WTC11 (cell line): Measurements from ENCODE around the gene CDH6. TPM values are rescaled to one million over a fixed set of nuclear protein-coding genes. Genes with fewer than 3 reads are reported as not detected.
"Not testable (repeated sequence)": the region's sequence is repeated elsewhere in the genome, so short reads cannot be mapped to it uniquely, and the experiment has no call there.

Experiments used
- ATAC-seq: fragments of 200-7000 bp; cut with Tn5 transposase; 2 replicates; pipeline ENCODE4 v1.10.0; 2021; ENCODE audit warnings: mild to moderate bottlenecking, moderate library complexity
- CTCF ChIA-PET: fragments of 300-600 bp; sonication (Branson Sonifier 250); formaldehyde crosslinking; loops from one replicate; lab custom pipeline; 2021; ENCODE audit warnings: antibody characterized with exemption; lab: Charles Lee
- POLR2A ChIA-PET: fragments of 350-600 bp; sonication (Branson Sonifier 250); formaldehyde crosslinking; loops from one replicate; lab custom pipeline; 2021; ENCODE audit warnings: antibody characterized with exemption; lab: Charles Lee
- DNase-seq: peaks from one replicate; pipeline ENCODE4 v3.0.0; 2021; ENCODE audit warnings: low spot score
- H3K27ac Mint-ChIP-seq: 2 replicates; pipeline ENCODE4 v1.8.0; 2021; ENCODE audit warnings: mixed read lengths
- H3K27me3 Mint-ChIP-seq: 2 replicates; pipeline ENCODE4 v1.8.0; 2021; ENCODE audit warnings: low read depth, mild to moderate bottlenecking, moderate library complexity, mixed read lengths
- H3K36me3 Mint-ChIP-seq: 2 replicates; pipeline ENCODE4 v1.8.0; 2021; ENCODE audit warnings: mixed read lengths
- H3K4me1 Mint-ChIP-seq: 2 replicates; pipeline ENCODE4 v1.8.0; 2022; ENCODE audit warnings: mixed read lengths
- H3K4me3 Mint-ChIP-seq: 2 replicates; pipeline ENCODE4 v1.8.0; 2021; ENCODE audit warnings: mild to moderate bottlenecking, moderate library complexity, mixed read lengths
- H3K9me3 Mint-ChIP-seq: 2 replicates; pipeline ENCODE4 v1.8.0; 2021; ENCODE audit warnings: mixed read lengths
- AFF4 ChIP-seq: sonication (generic); formaldehyde crosslinking; IDR thresholded peaks from 2 replicates; pipeline ENCODE4 v1.8.1; 2023; ENCODE audit warnings: mild to moderate bottlenecking, missing genetic modification reagents, borderline replicate concordance
- EMX1 ChIP-seq: fragments of 250-450 bp; sonication (Bioruptor Pico); IDR thresholded peaks from 2 replicates; pipeline ENCODE4 v1.8.0; 2021; ENCODE audit warnings: mild to moderate bottlenecking
- ERG ChIP-seq: fragments of 250-450 bp; sonication (Bioruptor Pico); IDR thresholded peaks from 2 replicates; pipeline ENCODE4 v1.8.0; 2021; ENCODE audit warnings: mild to moderate bottlenecking
- MXD4 ChIP-seq: fragments of 250-450 bp; sonication (Bioruptor Pico); IDR thresholded peaks from 2 replicates; pipeline ENCODE4 v1.8.0; 2021; ENCODE audit warnings: mild to moderate bottlenecking, moderate library complexity, borderline replicate concordance
- NR3C1 ChIP-seq: sonication (generic); formaldehyde crosslinking; conservative IDR thresholded peaks from 2 replicates; pipeline ENCODE4 v1.8.1; 2023; ENCODE audit warnings: low read depth, mild to moderate bottlenecking, missing genetic modification reagents
- ZNF263 ChIP-seq: sonication (generic); formaldehyde crosslinking; IDR thresholded peaks from 2 replicates; pipeline ENCODE4 v1.8.1; 2022; ENCODE audit warnings: low read depth, mild to moderate bottlenecking, moderate library complexity, missing genetic modification reagents
- ZNF423 ChIP-seq: fragments of 250-450 bp; sonication (Bioruptor Pico); IDR thresholded peaks from 2 replicates; pipeline ENCODE4 v2.1.2; 2022; ENCODE audit warnings: mild to moderate bottlenecking, moderate library complexity
- ZSCAN18 ChIP-seq: fragments of 250-450 bp; sonication (Bioruptor Pico); IDR thresholded peaks from 2 replicates; pipeline ENCODE4 v2.1.2; 2022; ENCODE audit warnings: mild to moderate bottlenecking, moderate library complexity
- total RNA-seq: library from RNA; stranded (reverse); gene quantifications from 3 replicates; pipeline ENCODE4 v1.2.3, GENCODE V29; 2021
- TF ChIP-seq, protein P1 (sequence below): fragments of 250-450 bp; sonication (Bioruptor Pico); IDR thresholded peaks from 2 replicates; pipeline ENCODE4 v1.9.0; 2021; ENCODE audit warnings: mild to moderate bottlenecking, borderline replicate concordance
- TF ChIP-seq, protein P2 (sequence below): sonication (generic); formaldehyde crosslinking; IDR thresholded peaks from 2 replicates; pipeline ENCODE4 v1.8.1; 2023; ENCODE audit warnings: mild to moderate bottlenecking, missing genetic modification reagents, moderate library complexity
- TF ChIP-seq, protein P3 (sequence below): sonication (generic); formaldehyde crosslinking; IDR thresholded peaks from 2 replicates; pipeline ENCODE4 v1.8.0; 2022; ENCODE audit warnings: mild to moderate bottlenecking, missing genetic modification reagents

Gene CDH6
- total RNA-seq, 1 experiment from 2014 or later, result 2.6 TPM

DNA sequence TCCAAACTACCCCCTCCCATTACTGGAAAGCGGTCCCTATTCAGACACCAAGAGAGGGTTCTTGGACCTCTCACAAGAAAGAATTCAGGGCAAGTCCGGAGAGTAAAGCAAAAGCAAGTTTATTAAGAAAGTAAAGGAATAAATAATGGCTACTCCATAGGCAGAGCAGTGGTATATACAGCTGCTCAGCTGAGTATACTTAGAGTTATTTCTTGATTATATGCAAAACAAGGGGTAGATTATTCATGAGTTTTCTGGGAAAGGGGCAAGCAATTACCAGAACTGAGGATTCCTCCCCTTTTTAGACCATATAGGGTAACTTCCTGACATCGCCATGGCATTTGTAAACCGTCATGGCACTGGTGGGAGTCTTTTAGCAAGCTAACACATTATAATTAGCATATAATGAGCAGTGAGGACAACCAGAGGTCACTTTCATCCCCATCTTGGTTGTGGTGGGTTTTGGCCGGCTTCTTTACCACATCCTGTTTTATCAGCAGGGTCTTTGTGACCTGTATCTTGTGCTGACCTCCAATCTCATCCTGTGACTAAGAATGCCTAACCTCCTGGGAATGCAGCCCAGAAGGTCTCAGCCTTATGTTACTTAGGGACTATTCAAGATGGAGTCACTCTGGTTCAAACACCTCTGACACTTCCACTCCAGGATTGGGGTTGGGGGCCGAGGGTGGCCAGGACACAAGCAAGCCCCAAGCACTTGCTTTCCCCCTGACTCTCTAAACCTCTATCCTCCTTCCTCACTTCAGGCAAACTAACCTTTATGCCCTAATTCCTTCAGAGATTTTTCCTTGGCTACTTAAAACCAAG is 168.4 kb downstream of the CDH6 start:
- POLR2A ChIA-PET, H3K36me3 Mint-ChIP-seq, H3K4me3 Mint-ChIP-seq, DNase-seq, H3K27me3 Mint-ChIP-seq: not testable (repeated sequence)
- ATAC-seq, result peak; percentile 38
- Mint-ChIP-seq H3K4me1 (peaks cover 18% of the 10 kb centered on the region), H3K9me3 (peaks cover 18% of the 10 kb centered on the region), H3K27ac (peak overlapping the region; percentile 51; the same call in 1 of the 2 replicates)
- peak; percentile 97 for TF ChIP-seq ZSCAN18 (CRISPR knock-in tag)
- TF ChIP-seq ERG, result peak; percentile 47; the same call in 1 of the 2 replicates
- peak; percentile 33; the same call in 1 of the 2 replicates for TF ChIP-seq ZNF423 (CRISPR knock-in tag)
- TF ChIP-seq, protein P1, sequence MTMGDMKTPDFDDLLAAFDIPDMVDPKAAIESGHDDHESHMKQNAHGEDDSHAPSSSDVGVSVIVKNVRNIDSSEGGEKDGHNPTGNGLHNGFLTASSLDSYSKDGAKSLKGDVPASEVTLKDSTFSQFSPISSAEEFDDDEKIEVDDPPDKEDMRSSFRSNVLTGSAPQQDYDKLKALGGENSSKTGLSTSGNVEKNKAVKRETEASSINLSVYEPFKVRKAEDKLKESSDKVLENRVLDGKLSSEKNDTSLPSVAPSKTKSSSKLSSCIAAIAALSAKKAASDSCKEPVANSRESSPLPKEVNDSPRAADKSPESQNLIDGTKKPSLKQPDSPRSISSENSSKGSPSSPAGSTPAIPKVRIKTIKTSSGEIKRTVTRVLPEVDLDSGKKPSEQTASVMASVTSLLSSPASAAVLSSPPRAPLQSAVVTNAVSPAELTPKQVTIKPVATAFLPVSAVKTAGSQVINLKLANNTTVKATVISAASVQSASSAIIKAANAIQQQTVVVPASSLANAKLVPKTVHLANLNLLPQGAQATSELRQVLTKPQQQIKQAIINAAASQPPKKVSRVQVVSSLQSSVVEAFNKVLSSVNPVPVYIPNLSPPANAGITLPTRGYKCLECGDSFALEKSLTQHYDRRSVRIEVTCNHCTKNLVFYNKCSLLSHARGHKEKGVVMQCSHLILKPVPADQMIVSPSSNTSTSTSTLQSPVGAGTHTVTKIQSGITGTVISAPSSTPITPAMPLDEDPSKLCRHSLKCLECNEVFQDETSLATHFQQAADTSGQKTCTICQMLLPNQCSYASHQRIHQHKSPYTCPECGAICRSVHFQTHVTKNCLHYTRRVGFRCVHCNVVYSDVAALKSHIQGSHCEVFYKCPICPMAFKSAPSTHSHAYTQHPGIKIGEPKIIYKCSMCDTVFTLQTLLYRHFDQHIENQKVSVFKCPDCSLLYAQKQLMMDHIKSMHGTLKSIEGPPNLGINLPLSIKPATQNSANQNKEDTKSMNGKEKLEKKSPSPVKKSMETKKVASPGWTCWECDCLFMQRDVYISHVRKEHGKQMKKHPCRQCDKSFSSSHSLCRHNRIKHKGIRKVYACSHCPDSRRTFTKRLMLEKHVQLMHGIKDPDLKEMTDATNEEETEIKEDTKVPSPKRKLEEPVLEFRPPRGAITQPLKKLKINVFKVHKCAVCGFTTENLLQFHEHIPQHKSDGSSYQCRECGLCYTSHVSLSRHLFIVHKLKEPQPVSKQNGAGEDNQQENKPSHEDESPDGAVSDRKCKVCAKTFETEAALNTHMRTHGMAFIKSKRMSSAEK (CRISPR knock-in tag), result peak; percentile 78; the same call in 1 of the 2 replicates
- TF ChIP-seq EMX1 (CRISPR knock-in tag), result peak; percentile 70; the same call in 1 of the 2 replicates
- TF ChIP-seq MXD4 (CRISPR knock-in tag), result peak; percentile 95
- CTCF ChIA-PET, result interaction anchor here (0.6 kb wide), 1 partner anchor 617 kb away, joined by 3 read pairs; no protein-coding TSS in a partner anchor

GRCh38 chr5:31362529-31362900 is 169.0 kb downstream of the CDH6 start:
- Mint-ChIP-seq H3K27me3 (no peaks in the 10 kb centered on the region), H3K4me1 (peaks cover 16% of the 10 kb centered on the region), H3K9me3 (peaks cover 18% of the 10 kb centered on the region), H3K4me3 (no peak overlapping the region), H3K36me3 (peaks cover 6% of the 10 kb centered on the region), H3K27ac (peak overlapping the region; percentile 51; the same call in 1 of the 2 replicates)
- CTCF ChIA-PET, result no interaction called here
- peak; percentile 57 for ATAC-seq
- POLR2A ChIA-PET, result no interaction called here
- DNase-seq, result no peak
- TF ChIP-seq, protein P2, sequence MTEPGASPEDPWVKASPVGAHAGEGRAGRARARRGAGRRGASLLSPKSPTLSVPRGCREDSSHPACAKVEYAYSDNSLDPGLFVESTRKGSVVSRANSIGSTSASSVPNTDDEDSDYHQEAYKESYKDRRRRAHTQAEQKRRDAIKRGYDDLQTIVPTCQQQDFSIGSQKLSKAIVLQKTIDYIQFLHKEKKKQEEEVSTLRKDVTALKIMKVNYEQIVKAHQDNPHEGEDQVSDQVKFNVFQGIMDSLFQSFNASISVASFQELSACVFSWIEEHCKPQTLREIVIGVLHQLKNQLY, result no peak
- TF ChIP-seq ZNF263 (no peak), AFF4 (CRISPR knock-in tag) (no peak), NR3C1 (CRISPR knock-in tag) (no peak)
- TF ChIP-seq, protein P3, sequence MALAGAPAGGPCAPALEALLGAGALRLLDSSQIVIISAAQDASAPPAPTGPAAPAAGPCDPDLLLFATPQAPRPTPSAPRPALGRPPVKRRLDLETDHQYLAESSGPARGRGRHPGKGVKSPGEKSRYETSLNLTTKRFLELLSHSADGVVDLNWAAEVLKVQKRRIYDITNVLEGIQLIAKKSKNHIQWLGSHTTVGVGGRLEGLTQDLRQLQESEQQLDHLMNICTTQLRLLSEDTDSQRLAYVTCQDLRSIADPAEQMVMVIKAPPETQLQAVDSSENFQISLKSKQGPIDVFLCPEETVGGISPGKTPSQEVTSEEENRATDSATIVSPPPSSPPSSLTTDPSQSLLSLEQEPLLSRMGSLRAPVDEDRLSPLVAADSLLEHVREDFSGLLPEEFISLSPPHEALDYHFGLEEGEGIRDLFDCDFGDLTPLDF (CRISPR knock-in tag), result no peak
- TF ChIP-seq, all 79 proteins: peak for 0
